ENCODE results near the gene ING1.
"Not testable (repeated sequence)": the region's sequence is repeated elsewhere in the genome, so short reads cannot be mapped to it uniquely, and the experiment has no call there.

The ING1 gene

DNA sequence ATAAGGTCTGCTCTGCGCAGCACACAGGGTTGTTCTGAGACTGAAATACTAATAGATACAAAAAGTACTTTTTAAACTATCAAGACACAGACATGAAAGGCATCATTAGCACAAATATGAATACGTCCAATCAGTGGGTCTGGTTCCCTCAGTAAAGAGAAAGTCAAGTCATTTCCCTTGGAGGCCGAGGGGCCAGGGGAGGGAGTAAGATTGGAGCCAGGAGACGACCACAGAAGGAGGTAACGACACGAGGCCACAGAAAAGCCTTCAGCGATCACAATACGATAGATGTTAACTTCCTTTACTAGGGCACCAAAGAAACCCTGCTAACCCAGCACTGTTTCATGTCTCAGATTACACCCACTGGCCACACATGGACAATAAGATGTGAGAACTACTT is 12.9 kb upstream of the ING1 start:
- H3K4me3 ChIP-seq (ENCODE audit: low read depth, low read length): no peak overlapping the region
- TF ChIP-seq, protein P1, sequence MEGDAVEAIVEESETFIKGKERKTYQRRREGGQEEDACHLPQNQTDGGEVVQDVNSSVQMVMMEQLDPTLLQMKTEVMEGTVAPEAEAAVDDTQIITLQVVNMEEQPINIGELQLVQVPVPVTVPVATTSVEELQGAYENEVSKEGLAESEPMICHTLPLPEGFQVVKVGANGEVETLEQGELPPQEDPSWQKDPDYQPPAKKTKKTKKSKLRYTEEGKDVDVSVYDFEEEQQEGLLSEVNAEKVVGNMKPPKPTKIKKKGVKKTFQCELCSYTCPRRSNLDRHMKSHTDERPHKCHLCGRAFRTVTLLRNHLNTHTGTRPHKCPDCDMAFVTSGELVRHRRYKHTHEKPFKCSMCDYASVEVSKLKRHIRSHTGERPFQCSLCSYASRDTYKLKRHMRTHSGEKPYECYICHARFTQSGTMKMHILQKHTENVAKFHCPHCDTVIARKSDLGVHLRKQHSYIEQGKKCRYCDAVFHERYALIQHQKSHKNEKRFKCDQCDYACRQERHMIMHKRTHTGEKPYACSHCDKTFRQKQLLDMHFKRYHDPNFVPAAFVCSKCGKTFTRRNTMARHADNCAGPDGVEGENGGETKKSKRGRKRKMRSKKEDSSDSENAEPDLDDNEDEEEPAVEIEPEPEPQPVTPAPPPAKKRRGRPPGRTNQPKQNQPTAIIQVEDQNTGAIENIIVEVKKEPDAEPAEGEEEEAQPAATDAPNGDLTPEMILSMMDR (IDR thresholded peaks at IDR 0.05; ENCODE audit: control insufficient read depth, extremely low read depth, insufficient read depth): no peak
- DNase-seq (ENCODE audit: low read depth): no peak

DNA sequence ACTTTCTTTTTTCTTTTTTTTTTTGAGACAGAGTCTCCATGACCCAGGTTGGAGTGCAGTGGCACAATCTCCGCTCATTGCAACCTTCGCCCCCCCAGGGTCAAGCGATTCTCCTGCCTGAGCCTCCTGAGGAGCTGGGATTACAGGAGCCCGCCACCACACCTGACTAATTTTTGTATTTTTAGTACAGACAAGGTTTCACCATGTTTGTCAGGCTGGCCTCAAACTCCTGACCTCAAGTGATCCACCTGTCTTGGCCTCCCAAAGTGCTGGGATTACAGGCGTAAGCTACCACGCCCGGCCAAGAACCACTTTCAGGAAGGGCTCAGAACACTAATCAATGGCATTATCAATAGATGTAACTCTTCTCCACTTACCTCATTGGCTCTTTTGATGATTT is 12.4 kb upstream of the ING1 start:
- H3K4me3 ChIP-seq (ENCODE audit: low read depth, low read length); DNase-seq (ENCODE audit: low read depth): not testable (repeated sequence)

DNA sequence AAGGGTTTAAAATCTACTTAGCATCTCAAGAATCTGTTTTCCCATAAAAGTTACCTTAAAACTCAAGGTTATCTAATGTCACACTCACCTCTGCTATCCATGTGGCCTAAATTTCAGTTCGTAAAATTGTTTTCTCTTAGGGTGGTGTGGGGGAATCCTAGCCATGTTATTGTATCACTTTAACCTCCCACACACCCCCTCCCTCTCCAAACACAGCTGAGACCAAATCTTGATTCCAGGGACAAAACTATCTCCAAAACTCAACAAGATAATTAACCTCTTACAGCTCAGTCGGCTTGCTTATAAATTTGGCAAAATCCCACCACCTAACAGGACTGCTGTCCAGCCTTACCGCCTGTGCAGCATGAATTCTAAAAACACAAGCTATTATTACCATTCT is 11.4 kb upstream of the ING1 start:
- DNase-seq (ENCODE audit: low read depth): no peak
- TF ChIP-seq, protein P1 (IDR thresholded peaks at IDR 0.05; ENCODE audit: control insufficient read depth, extremely low read depth, insufficient read depth): no peak
- no peak overlapping the region for H3K4me3 ChIP-seq (ENCODE audit: low read depth, low read length)

DNA sequence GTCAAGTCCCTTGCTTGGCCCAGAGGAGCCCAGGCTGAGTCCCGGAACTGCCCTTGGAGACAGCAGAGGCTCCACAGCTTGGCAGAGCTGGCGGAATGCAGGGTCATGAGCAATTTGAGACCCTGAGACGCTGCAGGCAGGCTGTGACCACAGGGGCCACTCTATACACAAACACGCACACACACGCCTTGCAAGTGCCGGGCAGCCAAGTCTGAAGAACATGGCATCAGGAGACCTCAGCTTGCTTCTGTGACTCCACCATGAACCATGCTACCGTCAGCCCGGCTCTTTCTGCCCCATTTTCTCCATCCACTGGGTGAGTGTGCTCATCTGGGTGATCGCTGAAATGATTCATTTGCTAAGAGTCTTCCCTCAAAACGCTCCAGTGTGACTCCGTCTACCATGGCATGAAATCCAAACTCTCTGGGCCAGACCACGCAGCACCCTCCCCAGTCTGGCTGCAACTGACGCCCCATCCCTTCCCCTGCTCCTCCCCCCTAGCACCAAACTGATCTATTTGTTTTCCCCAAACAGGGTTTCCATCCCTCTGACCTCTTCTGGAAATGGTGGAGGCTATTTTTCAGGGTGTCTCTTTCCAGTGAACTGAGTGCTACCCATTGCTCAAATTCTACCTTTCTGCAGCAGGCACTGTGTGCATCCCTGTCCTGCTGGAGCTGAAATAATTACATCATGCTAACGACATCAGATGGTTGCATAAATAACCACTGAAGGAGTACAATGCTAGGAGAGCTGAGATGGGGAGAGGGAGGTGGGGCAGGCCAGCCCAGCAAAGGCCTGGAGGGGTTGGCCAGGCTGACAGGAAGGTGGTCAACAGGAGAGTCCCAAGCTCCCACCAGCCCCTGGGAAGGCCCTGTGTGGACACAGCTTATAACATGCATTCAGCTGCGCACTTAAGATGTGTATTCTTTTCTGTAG is 10.6 kb upstream of the ING1 start:
- DNase-seq (ENCODE audit: low read depth): no peak
- H3K4me3 ChIP-seq (ENCODE audit: low read depth, low read length): no peak overlapping the region
- TF ChIP-seq, protein P1 (IDR thresholded peaks at IDR 0.05; ENCODE audit: control insufficient read depth, extremely low read depth, insufficient read depth): no peak

DNA sequence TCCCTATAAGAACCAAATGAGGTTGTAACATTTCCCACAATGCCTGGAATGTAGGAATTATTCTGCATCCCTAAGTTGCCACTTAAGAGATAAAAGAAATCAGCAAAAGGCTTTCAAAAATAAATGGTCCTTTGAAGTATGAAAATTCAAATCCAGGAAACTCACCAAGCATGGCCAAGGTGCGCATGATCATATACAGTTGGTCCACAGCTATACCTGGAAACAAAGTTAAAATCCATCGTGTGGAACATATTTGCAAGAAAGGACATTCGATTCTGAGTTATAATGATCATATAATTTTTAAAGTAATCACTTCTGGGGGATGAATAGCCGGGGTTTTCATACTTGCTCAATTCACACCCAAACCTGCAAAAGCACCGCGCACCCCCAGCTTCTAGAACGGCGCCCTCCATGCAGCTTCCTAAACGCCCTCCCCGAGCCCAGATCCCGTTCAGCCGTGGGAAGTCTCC is 8.1 kb upstream of the ING1 start:
- DNase-seq (ENCODE audit: low read depth): no peak
- H3K4me3 ChIP-seq (ENCODE audit: low read depth, low read length): peak overlapping the region; percentile 66
- TF ChIP-seq, protein P1 (IDR thresholded peaks at IDR 0.05; ENCODE audit: control insufficient read depth, extremely low read depth, insufficient read depth): no peak

DNA sequence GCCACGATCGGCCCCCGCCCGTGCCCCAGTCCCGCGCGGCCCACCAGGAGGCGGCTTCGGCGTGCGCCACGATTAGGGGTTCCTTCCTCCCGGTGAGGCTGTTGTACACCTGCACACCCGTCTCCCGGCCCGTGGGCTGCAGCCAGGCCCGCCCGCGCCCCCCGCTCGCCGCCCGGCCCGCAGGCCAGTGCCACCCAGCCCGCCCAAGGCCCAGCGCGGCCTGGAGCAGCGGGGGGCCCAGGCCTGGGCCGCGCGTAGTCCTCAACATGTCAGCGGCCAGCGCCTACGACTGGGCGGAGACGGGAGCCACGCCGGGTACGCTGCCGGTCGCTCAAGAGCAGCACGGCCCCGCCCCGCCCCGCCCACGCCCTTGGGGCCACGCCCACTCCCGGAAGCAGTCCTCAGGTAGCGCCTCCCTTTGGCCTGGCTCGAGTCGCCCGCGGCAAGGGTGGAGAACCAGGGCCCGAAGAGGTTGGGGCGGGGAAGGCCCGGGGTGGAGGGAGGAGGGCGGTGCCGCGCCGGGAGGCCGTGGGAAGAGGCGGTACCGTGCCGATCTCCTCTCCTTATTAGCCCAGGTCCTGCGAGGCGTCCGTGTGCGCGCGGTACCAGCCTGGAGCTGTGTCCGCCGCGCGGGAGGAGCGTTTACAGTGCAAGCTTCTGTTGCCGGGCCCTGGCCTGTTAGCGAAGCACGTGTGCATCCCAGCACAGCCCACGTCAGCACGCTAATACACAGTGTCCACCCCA is 7.5 kb upstream of the ING1 start, which contains the start of gene CARS2:
TSS of gene CARS2 (minus strand) at position 291 of the 744 bp plus-strand sequence. CDS start at position 268, 23 bp downstream.
- peak; percentile 92 for DNase-seq (ENCODE audit: low read depth)
- TF ChIP-seq, protein P1 (IDR thresholded peaks at IDR 0.05; ENCODE audit: control insufficient read depth, extremely low read depth, insufficient read depth): 0 out of 2 replicates have a peak, but pooled peaks have one; percentile 7
- peak within 1 kb of the TSS; percentile 66 for H3K4me3 ChIP-seq (ENCODE audit: low read depth, low read length)

All from LNCaP clone FGC (cell line).